Stimulated activated CD4-positive, alpha-beta T cell treated with anti-CD3 and anti-CD28 coated beads, Interleukin-1b, Interleukin-23, amount 100 ng/mL, for 24 hours (primary cell): ENCODE measurements around the gene PLA2G4B.

Experiments
- DNase-seq, 4 experiments: peaks; one replicate each; pipeline ENCODE4 v3.0.0-alpha.2; 2020; ENCODE audit warnings: low read depth in 4 of 4, low spot score in 1 of 4

Gene PLA2G4B

GRCh38 chr15:41825572-41826535 lies 12.8 kb upstream of the PLA2G4B start:
- DNase-seq, result no peak

DNA sequence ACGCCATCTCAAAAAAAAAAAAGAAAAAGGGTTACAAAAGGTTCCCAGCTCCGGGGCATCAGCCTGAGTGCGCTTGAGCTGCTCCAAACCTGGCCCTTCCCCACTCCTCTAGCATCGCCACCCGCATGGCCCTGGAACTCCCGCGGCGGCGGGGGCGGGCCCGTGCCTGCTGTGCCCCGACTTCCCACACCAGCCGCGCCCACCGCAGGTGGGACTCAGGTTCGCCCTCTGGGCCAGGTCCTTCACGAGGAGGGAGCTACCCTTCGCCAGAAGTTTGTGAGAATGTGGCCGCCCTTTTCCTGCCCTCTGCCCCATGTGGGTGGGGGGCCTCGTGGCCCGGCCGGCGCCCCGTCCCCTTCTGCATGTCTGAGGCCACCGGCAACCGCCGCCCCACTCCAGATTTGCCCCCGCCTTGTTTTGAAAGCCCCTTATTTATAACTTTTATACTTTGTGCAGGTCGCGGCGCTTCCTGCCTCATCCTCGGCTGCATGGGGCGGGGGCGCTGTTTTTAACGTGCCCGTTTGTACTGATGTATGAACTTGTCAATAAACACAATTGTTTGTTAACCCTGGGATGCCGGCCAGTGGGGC lies 11.3 kb upstream of the PLA2G4B start:
- DNase-seq, result no peak

DNA sequence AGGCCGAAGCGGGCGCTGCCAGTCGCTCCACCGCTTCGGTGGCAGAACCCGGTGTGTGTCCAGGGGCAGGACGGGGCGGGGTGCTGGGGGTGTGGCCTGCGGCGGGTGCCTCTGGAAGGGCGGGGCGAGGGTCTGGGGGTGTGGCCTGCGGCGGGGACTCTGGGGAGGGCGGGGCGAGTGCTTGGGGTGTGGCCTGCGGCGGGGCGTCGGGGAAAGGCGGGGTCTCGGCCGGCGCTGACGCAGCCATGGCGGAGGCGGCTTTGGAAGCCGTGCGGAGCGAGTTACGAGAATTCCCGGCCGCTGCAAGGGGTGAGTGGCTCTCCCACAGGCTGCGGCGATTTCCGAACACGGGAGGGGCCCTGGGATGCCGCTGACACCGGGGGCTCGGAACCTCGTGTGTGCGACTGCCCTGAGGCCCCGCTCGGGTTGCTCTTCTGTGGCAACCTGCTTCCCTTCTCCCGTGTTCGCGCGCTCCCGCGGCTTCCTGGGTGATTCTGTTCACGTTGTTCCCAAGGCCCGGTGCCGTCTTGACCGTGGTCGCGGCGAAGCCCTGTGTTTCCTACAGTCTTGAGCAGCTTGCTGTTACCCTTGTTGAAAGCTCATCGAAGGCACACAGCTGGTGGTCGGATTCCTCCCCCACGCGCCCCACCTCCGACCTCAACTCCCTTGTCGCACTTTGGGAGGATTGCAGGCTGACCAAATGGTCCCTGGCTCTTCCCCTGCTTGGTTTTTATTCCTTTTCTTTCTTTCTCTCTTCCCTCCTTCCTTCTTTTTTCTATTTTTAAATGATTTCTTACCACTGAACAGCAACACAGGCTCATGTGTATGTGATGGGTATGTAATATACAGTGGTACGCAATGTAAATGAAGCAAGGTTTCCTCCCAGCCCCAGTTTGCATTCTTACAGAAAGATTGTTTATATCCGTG lies 10.5 kb upstream of the PLA2G4B start, which contains the start of gene JMJD7:
Gene JMJD7 (plus strand): TSS at position 213 of the 927 bp plus-strand sequence. CDS start 33 bp downstream, at position 246.
- DNase-seq, result peak; percentile 93 to 99 (median 96)

DNA sequence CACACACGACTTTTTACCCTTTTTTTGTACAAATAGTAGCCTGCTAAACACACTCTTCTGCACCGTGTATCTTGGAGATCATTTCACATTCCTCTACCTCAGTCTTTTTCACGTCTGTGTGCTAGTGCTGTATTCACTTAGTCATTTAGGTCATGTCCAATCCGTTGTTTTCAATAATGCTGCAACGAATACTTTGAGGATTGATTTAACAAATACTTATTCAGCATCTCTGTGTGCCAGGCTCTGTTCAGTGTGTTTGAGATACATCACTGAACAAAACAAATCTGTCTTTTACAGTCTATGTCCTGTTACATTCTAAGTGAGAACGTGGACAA lies 9.9 kb upstream of the PLA2G4B start:
- no peak for DNase-seq

DNA sequence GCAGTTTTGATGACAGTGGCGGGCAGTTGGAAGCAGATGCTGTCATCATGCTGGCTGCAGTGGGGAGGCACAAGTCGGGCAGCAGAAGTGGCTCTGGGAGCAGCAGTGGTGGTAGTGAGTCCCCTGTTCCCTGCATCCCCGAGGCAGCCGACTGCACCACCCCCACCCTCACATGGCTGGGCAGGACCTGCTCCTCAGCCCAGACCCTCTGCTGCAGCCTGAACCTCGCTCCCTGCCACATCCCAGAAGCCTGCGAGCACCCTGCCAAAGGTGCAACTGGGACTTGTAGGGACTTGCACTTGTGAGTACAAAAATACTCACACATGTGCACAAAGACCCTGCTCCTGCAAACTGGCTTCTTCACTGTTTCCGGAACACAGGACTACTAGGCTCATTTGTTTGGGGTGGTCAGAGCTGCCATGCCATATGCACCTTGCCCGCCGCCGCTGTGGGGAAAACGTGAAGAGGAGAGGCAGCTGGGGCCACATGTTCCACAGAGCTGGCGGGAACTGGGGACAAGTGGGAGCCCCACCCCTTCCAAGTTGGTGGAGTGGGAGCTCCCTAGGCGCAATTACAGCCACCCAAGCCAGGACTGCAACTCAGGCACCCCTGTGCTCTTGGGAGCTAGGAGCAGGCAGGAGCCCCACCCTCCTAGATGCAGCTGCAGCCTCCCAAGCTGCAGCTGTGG lies 8.5 kb upstream of the PLA2G4B start:
- DNase-seq, result no peak

DNA sequence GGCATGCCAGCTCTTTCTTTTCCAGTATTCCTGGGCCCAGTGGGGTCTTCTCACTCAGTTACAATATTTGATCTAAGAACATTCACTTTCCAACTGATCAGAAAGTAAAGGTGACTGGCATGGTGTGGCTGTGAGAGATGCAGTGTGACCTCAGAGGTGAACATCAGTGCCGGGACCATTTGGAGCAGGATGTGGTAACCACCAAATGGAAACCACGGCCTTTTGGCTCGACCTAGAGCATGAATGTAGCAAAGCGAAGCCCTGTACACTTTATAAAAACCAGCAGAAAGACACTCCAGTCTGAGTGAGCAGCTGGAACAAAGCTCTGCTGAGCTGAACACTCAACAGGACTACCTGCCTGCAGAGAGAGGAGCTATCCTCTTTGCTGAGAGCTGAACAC lies 7.4 kb upstream of the PLA2G4B start:
- DNase-seq, result peak in 1 of 4 experiments; percentile 25

- DNase-seq, result no peak
These were observed 6.4 kb upstream of the PLA2G4B start for GRCh38 chr15:41832208-41832607.

DNA sequence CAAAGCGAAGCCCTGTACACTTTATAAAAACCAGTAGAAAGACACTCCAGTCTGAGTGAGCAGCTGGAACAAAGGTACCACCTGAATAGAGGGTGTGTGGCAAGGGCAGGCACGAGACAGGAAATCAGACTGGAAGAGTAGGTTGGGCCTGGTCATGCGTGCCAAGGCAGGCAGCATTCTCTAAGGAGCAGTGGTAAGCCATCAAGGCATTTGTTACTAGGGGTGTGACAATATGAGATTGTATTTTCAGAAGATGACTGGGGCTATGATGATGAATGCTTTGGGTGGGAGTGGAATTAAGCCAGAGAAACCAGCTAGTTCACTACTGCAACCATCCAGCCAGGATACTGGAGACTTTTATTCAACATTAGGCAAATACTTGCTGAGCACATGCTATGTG lies 5.8 kb upstream of the PLA2G4B start:
- no peak for DNase-seq

GRCh38 chr15:41834096-41834495 lies 4.6 kb upstream of the PLA2G4B start:
- DNase-seq, result no peak

DNA sequence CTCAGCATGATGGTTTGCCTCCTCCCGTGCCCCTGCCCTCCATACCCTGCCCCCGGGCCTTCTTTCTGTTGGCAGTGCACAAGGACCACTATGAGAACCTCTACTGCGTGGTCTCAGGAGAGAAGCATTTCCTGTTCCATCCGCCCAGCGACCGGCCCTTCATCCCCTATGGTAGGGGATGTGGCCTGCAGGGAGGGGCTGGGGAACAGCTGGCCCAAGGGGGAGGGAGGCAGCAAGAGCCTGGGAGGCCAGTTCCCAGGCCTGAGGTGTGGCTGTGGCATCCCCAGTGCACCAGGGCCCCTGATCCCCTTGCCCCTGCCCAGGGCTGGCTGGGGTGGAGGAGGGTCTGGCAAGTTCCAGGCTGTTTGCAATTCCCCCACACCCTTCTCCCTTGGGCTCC lies 2.6 kb upstream of the PLA2G4B start:
- DNase-seq, result no peak

DNA sequence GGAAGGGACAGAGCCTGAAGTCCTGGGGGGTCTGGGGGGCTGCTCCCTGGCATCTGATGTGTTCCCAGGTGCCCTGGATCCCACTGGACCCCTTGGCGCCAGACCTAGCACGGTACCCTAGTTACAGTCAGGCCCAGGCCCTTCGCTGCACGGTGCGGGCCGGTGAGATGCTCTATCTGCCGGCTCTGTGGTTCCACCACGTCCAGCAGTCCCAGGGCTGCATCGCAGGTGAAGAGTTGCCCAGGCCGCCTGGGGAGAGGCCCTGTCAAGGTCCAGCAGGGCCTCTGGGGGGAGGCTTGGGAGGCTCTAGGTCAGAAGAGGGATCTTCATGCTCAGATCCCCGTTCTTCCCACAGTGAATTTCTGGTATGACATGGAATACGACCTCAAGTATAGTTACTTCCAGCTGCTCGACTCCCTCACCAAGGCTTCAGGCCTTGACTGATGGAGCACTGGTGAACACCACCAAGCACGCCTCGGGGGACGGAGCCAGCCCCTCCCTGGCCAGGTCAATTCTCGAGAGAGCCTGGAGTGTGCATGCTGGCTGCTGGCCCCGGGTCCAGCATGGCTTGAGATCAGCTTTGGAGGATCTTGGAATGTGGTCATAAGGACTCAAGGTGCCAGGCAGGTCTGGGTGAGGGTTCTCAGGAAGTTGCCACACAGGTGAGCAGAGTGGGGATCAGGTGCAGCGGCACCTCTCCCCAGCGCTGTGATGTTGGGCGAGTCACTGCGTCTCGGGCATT lies 1.8 kb upstream of the PLA2G4B start:
- DNase-seq, result no peak

- no peak for DNase-seq
These were observed 1.3 kb downstream of the PLA2G4B start for GRCh38 chr15:41839781-41840491.

- DNase-seq, result no peak
These were observed 2.0 kb downstream of the PLA2G4B start for GRCh38 chr15:41840673-41841072.

DNA sequence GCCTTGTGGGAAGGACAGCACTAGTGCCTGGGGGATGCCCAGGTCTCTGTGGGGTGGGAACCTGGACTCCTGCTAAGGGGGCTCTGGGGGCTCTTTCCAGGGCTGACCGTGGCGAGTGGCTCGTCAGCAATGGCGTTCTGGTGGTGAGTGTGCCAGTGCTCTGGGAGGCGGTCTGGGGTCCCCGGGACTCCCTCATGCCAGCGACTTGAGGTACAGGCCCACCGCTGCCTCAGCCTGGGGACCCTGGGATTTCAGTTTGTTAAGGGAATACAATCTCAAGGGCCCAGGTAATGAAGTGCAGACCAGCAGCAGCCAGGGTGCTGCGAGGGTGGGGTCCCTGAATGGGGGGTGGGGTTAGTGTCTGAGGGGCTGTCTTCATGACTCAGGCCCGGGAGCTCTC lies 2.5 kb downstream of the PLA2G4B start:
- no peak for DNase-seq

DNA sequence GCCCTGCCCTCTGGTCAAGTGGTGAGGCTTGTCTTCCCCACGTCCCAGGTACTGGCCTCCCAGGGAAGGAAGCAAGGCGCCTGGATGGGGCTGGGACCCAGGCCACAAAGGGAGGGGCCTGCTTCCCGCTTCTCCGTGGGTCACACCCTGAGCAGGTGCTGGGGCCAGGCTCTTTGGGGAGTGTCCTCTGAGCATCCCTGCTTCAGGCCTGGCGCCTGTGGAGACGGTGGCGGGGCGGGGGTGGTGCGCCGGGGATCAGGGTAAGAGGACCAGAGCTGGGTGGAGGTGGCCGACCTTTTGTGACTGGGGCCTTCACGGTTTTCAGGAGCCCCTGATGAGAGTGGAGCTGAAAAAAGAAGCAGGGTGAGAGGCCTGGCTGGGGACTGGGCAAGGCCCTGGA lies 3.6 kb downstream of the PLA2G4B start:
- no peak for DNase-seq

GRCh38 chr15:41843571-41843970 lies 4.9 kb downstream of the PLA2G4B start:
- no peak for DNase-seq

GRCh38 chr15:41844814-41845213 lies 6.2 kb downstream of the PLA2G4B start:
- DNase-seq, result no peak

GRCh38 chr15:41847206-41847605 lies 8.6 kb downstream of the PLA2G4B start:
- no peak for DNase-seq

DNA sequence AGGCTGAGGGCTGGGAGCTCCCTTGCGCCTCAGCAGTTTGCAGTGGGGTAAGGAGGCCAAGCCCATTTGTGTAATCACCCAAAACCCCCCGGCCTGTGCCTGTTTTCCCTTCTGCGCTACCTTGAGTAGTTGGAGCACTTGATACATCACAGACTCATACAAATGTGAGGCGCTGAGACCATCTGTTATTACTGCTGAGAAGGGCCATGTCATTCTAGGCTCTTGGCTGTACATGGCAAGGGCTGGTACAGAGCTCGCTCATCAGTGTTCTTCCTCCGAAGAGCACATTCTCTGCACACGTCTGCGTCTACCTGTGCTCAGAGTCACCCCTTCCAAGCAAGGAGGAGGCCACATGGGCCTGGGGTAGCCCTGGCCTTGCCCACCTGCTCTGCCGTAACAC lies 9.3 kb downstream of the PLA2G4B start:
- DNase-seq, result no peak

DNA sequence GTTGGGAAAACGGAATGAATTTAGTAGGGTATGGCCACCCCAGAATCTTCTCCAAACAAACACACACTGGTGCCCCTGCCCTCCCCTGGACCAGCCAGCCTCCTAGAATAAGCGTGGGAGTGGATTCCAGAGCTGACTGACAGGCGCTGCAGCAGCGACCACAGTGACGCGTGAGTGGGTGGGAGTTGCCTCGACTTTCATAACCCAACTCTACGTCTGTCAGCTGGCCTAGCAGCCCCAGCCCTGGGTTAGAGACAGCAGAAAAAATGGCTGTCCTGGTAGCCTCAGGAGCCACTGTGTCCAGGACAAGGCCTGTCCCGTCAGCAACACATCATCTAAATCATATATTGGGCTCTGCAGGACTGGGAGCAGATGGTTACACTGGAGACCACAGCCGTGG lies 10.0 kb downstream of the PLA2G4B start:
- peak in 1 of 4 experiments; percentile 28 for DNase-seq
